PFSK-1 (cell line): Measurements from ENCODE around the gene PRKAG2.

ENCODE experiments used
- FOXP2 ChIP-seq: optimal IDR thresholded peaks from 2 replicates; pipeline ENCODE3; 2011; ENCODE audit warnings: borderline replicate concordance, control low read depth, inconsistent platforms; ENCODE audit not compliant: insufficient read depth; ENCODE audit errors: extremely low read length, extremely low read depth
- POLR2AphosphoS5 ChIP-seq: IDR thresholded peaks from 2 replicates; pipeline ENCODE4 v1.6.1; 2012; ENCODE audit warnings: low read depth, mild to moderate bottlenecking, control low read depth, low read length, moderate library complexity

GRCh38 chr7:151773797-151774196 lies 103.1 kb downstream of the PRKAG2 start:
- TF ChIP-seq POLR2AphosphoS5 (no peak), FOXP2 (no peak)
